HuH-7.5 (cell line): ENCODE measurements around the gene APOBEC3F.

Source experiments
- DNase-seq: peaks from one replicate; pipeline ENCODE4 v3.0.0; 2011; ENCODE audit warnings: low spot score

APOBEC3F gene

GRCh38 chr22:39094717-39095389 is 54.2 kb downstream of the APOBEC3F start:
- no peak for DNase-seq

GRCh38 chr22:39095971-39096370 is 55.3 kb downstream of the APOBEC3F start:
- no peak for DNase-seq

- DNase-seq = no peak
These were observed 56.7 kb downstream of the APOBEC3F start, which contains the start of gene APOBEC3H for GRCh38 chr22:39097098-39098020. Gene APOBEC3H (plus strand): TSS chr22:39097244. CDS start chr22:39100279, 3,035 bp downstream.

GRCh38 chr22:39098026-39098425 is 57.4 kb downstream of the APOBEC3F start:
- no peak for DNase-seq

GRCh38 chr22:39098576-39098975 is 57.9 kb downstream of the APOBEC3F start:
- DNase-seq = no peak

GRCh38 chr22:39101226-39101625 is 60.6 kb downstream of the APOBEC3F start:
- no peak for DNase-seq

GRCh38 chr22:39103431-39103830 is 62.8 kb downstream of the APOBEC3F start:
- DNase-seq = no peak
